RPMI7951 (cell line): Measurements from ENCODE around the gene FGF1. TPM values are rescaled to one million over a fixed set of nuclear protein-coding genes. Genes with fewer than 3 reads are reported as not detected.

Experiments used
- DNase-seq: peaks from one replicate; pipeline ENCODE4 v3.0.0-alpha.2; 2012; ENCODE audit warnings: low read depth
- total RNA-seq: library from RNA; depleted of rRNA; stranded (reverse); fragments of >200 nt; shearing (Covaris generic); gene quantifications from 2 replicates; pipeline ENCODE4 v1.2.3, GENCODE V29; 2014; rRNA removed

The FGF1 gene
- total RNA-seq = 11.5 and 13.1 TPM in 2 replicates

- peak; percentile 86 for DNase-seq
These were observed at the start of gene FGF1 for GRCh38 chr5:142685418-142686209. Gene FGF1, minus strand, starts transcription at chr5:142686090. Its CDS starts 71,963 bp downstream, at chr5:142614127.

GRCh38 chr5:142727735-142728047 lies 41.8 kb upstream of the FGF1 start:
- no peak for DNase-seq

GRCh38 chr5:142726188-142726731 lies 40.4 kb upstream of the FGF1 start:
- peak; percentile 81 for DNase-seq

GRCh38 chr5:142725231-142726187 lies 39.6 kb upstream of the FGF1 start:
- DNase-seq = no peak

- DNase-seq = no peak
These were observed 38.9 kb upstream of the FGF1 start for GRCh38 chr5:142724821-142725220.

- no peak for DNase-seq
These were observed 37.0 kb upstream of the FGF1 start for GRCh38 chr5:142722896-142723295.

- no peak for DNase-seq
These were observed 36.3 kb upstream of the FGF1 start for GRCh38 chr5:142722146-142722545.

- no peak for DNase-seq
These were observed 34.9 kb upstream of the FGF1 start for GRCh38 chr5:142720641-142721271.

- peak; percentile 35 for DNase-seq
These were observed 34.0 kb upstream of the FGF1 start for GRCh38 chr5:142719836-142720370.

- DNase-seq = peak; percentile 59
These were observed 31.8 kb upstream of the FGF1 start for GRCh38 chr5:142717582-142718215.

- DNase-seq = peak; percentile 64
These were observed 31.1 kb upstream of the FGF1 start for GRCh38 chr5:142716963-142717362.

- DNase-seq = no peak
These were observed 29.4 kb upstream of the FGF1 start for GRCh38 chr5:142715291-142715690.

GRCh38 chr5:142713121-142713706 lies 27.3 kb upstream of the FGF1 start:
- DNase-seq = peak; percentile 77

- no peak for DNase-seq
These were observed 17.3 kb upstream of the FGF1 start for GRCh38 chr5:142703153-142703552.

- no peak for DNase-seq
These were observed 15.9 kb upstream of the FGF1 start for GRCh38 chr5:142701673-142702311.

GRCh38 chr5:142700566-142700965 lies 14.7 kb upstream of the FGF1 start:
- no peak for DNase-seq

GRCh38 chr5:142699184-142699720 lies 13.4 kb upstream of the FGF1 start:
- DNase-seq = peak; percentile 73

GRCh38 chr5:142698447-142699183 lies 12.7 kb upstream of the FGF1 start:
- DNase-seq = no peak
